Measurements from ENCODE around the gene MARK1.

Gene MARK1

DNA sequence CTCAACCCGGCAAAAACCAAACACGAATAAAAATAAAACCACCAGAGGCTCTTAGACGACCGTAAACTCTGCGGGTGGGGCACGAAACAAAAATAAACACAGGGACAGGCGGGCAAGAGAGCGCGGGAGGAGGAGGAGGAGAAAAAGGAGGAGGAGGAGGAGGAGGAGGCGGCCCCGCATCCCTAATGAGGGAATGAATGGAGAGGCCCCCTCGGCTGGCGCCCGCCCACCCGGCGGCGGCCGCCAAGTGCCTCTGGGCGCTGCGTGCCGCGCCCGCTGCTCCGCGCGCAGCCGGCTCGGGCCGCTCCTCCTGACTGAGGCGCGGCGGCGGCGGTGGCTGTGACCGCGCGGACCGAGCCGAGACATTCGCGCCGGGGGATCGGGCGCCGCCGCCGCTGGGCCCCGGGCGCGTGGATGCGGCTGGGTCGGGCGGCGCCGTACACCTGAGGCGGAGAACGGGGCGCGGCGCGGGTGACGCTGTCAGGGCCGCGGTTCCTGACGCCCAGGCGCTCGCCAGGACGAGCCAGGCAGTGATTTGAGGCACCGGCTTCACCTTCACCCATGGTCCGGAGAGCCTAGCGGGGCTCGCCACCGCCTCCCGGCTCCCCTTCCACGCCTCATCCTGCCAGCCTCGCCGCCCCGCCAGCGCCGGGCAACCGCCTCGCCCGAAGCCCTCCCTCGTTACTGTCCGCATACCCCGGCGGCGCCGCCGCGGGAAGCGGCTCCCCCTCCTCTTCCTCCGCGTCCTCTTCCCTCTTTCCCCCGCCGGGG lies at the start of gene MARK1:
Gene MARK1 (plus strand): TSS at position 229 of the 771 bp plus-strand sequence. CDS start 687 bp downstream, outside the sequence.
- DNase-seq: no peak

GRCh38 chr1:220483700-220484099 lies 44.2 kb upstream of the MARK1 start:
- no peak for DNase-seq

GRCh38 chr1:220484135-220484534 lies 43.8 kb upstream of the MARK1 start:
- no peak for DNase-seq

GRCh38 chr1:220485131-220485530 lies 42.8 kb upstream of the MARK1 start:
- no peak for DNase-seq

- no peak for DNase-seq
These were observed 42.1 kb upstream of the MARK1 start for GRCh38 chr1:220485791-220486190.

DNA sequence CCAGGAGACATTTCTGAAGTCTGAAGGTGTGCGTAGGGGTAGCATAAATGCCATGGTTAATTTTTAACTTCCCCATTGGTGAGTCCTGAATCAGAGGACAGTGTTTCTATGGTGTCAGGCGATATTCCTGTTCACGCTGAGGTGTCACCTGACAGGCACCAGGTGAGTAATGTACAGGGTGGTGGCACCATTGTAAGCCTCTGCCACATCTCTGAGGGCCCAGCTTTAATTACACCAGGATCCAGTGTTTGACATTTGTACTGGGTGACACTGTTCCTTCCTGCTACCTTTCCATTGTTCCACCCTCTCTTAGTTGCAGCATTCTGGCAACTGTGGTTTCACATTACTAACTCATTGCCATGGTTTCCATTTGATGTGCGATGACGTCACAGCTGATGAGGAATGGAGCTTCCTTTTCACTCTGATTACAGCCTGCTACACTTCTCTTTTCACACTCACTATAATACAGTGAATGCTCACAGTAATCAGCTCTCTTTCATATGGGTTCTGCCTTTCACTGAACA lies 40.6 kb upstream of the MARK1 start:
- DNase-seq: no peak

DNA sequence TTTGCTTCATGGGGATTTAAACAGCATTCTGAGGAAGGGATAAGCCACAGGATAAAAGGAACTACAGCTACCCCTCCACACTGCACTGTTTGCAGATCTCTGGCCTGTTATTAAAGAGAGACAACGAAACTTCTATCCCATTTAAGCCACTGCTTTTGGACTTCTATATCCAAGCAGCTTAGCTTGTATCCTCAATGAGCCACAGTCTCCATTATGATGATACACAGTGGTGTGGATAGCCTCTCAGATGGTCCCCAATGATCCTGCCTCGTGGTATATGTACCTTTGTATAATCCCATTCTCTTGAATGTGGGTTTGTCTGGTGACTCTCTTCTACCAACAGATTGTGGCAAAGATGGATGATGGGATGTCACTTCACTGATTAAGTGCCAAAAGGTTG lies 36.0 kb upstream of the MARK1 start:
- no peak for DNase-seq

- DNase-seq: no peak
These were observed 30.6 kb upstream of the MARK1 start for GRCh38 chr1:220497220-220497947.

GRCh38 chr1:220498188-220498587 lies 29.7 kb upstream of the MARK1 start:
- no peak for DNase-seq

DNA sequence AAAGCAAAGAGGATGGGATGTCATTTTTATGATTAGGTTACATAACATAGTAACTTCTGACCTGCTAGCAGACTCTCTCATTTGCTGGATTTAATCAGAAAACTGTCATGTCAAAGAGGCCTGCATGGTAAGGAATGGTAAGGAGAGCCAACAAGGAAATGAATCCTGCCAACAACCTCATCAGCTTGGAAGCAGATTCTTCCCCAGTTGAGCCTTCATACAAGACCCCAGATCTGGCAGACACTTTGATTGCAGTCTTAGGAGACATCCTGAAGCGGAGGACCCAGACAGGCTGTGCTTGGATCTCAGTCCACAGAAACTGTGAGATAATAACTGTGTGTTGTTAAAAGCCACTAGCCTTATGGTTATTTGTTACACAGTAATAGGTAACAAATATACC lies 27.6 kb upstream of the MARK1 start:
- no peak for DNase-seq

GRCh38 chr1:220504329-220504728 lies 23.6 kb upstream of the MARK1 start:
- DNase-seq: no peak

GRCh38 chr1:220507085-220507484 lies 20.9 kb upstream of the MARK1 start:
- DNase-seq: no peak

DNA sequence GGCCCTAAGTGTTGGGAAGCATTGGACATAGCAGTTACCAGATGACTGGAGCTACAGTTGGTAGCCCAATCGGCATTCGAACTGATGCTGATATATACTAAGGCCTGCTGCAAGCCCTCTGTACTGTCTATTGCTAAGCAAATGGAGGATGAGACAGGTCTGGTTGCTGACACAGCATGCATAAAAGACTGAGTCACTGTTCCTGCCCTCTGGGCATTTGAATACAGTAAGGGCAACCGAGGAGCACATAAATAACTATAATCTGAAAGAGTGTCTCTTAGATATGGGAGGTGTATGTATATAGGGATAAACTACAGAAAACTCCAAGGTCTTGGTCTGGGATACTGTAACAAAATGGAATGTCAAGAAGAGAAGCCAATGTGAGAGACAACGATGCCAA lies 16.8 kb upstream of the MARK1 start:
- no peak for DNase-seq

DNA sequence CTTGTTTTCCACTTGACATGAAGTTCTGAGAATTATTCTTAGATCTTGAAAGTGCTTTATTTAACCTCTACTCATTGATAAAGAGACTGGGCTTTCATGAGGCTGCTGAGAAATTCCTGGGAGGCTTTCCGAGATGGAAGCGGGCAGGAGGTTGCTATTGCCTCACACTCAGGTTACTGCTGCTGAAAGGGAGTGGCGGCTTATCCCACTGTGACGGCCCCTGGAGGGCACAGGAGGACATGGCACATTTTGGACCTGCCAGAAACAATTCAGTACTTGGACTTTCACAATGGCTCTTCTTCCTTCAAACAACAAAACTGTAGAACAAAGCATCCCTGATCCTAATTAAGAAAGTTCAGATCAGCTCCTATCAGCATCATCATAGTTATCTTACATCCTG lies 16.2 kb upstream of the MARK1 start:
- no peak for DNase-seq

DNA sequence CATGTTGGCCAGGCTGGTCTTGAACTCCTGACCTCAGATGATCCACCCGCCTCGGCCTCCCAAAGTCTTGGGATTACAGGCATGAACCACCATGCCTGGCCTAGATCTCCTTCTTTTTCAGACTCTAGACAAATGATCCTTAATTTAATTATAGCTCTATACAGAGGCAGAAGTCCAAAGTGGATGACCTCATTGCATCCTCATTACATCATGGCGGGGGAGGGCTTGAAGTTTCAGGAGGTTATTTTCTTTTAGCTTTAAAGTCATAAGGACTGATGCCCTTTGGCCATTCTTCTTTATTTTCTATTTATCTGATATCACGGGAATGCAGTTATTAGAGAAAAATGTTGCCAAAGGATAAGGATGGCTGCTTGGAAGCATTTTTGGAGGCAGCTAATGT lies 14.1 kb upstream of the MARK1 start:
- no peak for DNase-seq

DNA sequence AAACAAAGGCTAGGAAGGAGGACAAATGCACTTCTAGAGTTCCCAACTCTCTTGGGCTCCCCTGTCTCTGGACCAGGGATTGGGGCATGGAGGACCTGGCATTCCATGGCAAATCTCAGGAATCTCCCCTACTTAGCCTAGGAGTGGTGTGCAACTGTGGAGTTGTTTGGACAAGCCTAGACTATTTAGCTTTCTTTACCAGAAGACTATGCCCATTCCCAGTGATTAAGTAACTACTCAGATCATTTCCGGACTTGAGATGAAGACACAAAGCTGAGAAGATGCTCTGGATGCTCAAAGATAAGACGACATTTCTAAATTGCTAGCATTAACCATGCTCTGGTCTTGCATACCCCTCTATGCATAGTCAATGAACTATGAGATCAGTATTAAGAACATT lies 13.7 kb upstream of the MARK1 start:
- DNase-seq: no peak

GRCh38 chr1:220516014-220516721 lies 11.8 kb upstream of the MARK1 start:
- DNase-seq: no peak

- DNase-seq: no peak
These were observed 11.3 kb upstream of the MARK1 start for GRCh38 chr1:220516722-220517042.

DNA sequence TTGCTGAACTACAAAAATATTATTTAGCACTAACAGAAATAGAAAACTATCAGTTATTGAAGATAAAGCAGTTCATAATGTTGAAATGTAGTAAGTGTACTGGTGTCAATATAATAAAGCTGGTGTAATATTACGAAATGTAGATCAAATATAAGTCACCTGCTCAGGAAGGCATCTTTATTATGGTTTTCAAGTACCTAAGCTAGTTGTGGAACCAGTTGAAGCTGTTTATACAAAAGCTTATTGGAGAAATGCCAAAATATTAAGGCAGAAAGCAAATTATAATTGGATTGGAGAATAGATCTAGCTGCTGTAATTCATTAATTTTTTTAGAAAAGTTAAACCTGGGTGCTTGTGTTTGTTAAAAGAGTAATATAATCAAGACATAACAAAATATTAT lies 6.2 kb upstream of the MARK1 start:
- DNase-seq: no peak

DNA sequence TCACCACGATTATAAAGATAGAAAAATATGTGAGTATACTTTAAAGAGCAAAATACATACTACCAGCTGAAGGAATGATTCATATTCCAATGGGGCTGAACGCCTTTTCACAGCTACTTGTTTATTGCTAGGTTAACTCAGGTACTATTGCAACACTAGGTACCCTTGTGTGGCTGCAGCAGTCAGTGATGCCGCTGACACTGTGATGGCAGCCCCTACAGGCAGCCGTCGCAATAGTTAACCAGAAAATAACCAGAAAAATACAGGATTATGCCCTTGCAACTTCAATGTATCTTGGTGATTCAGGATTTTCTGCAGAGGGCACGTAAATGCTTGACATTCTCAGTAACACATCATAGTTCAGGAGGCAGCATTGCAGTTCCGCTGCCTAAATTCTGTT lies 1.6 kb upstream of the MARK1 start:
- no peak for DNase-seq

DNA sequence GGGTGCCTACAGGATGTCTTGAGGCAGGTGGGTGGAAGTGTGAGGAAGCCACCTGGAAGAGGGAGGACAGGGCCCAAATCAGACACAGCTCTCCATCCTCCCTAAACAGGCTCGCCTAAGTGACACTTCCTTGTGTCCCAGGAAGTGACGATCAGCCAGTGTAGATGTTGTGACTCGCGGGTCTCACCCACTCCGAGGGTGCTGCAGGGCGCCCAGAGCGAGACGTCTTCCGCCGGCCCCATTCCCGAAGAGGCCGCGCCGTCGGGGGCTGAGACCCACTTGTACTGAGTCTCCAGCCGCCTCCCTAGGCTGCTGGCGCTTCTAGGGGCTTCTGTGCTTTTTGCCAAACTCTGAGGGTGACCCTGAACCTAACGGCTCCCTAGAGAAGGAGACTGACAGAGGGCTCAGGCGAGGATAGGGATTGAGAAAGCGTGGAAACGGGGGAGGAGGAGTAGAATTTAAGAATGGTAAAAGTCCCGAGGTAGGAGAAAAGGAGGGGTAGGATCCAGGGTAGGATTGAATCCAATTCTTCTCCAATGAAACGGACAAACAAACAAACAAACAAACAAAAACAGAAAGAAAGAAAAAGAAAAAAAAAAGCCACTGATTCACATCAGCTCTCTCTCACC lies 543 bp upstream of the MARK1 start:
- no peak for DNase-seq

GRCh38 chr1:220528679-220529501 lies 954 bp downstream of the MARK1 start:
- no peak for DNase-seq
